Mesothelial cell of epicardium (in vitro differentiated cells): Measurements from ENCODE around the gene SCCPDH. TPM values are rescaled to one million over a fixed set of nuclear protein-coding genes. Genes with fewer than 3 reads are reported as not detected.

Experiments used
- DNase-seq, 2 experiments: peaks; one replicate each; pipeline ENCODE4 v3.0.0; 2021; ENCODE audit warnings: low spot score in 2 of 2; ENCODE audit not compliant: unreplicated experiment in 2 of 2
- H3K27ac Mint-ChIP-seq: 2 replicates; pipeline ENCODE4 v1.8.0; 2021; ENCODE audit warnings: mixed read lengths
- H3K27me3 Mint-ChIP-seq: 2 replicates; pipeline ENCODE4 v1.8.0; 2021; ENCODE audit warnings: low read depth, mixed read lengths
- H3K36me3 Mint-ChIP-seq: 2 replicates; pipeline ENCODE4 v1.8.0; 2021; ENCODE audit warnings: mixed read lengths
- H3K4me1 Mint-ChIP-seq: 2 replicates; pipeline ENCODE4 v1.8.0; 2021; ENCODE audit warnings: mixed read lengths
- H3K4me3 Mint-ChIP-seq: 2 replicates; pipeline ENCODE4 v1.8.0; 2021; ENCODE audit warnings: mild to moderate bottlenecking, moderate library complexity, mixed read lengths
- H3K9me3 Mint-ChIP-seq: 2 replicates; pipeline ENCODE4 v1.8.0; 2021; ENCODE audit warnings: mixed read lengths
- total RNA-seq: library from RNA; stranded (reverse); gene quantifications from 3 replicates; pipeline ENCODE4 v1.2.1, GENCODE V29; 2021
- TF ChIP-seq, protein P1 (sequence below): fragments of 200-600 bp; sonication (generic); IDR thresholded peaks from one replicate; pipeline ENCODE4 v1.5.0; 2021; ENCODE audit warnings: antibody characterized with exemption; ENCODE audit not compliant: unreplicated experiment

Gene SCCPDH
- total RNA-seq, 1 donor from 2014 or later: 35.1 TPM

DNA sequence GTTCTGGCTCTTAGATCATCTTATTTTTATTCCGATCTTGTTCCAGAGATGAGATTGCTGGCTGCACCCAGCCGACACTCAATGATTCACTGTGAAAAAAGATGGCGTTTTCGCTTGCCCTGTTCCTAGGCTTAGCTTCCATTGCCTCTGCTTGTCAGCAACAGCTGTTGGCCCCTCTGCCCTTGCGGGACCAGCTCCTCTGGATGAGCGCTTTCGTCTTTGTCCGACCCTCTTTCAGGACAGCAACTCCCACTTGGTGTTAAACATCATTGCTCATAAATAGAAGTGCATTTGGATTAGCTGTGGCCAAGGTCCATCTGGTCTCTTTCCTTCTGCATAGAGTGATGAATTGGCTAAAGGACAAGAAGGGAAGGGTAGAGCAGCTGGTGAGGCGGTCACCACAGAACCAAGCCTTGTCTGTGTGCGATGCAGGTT, 43.5 kb upstream of the SCCPDH start:
- DNase-seq: no peak
- H3K9me3 Mint-ChIP-seq: no peaks in the 10 kb centered on the region
- H3K27me3 Mint-ChIP-seq: no peaks in the 10 kb centered on the region
- peaks cover 12% of the 10 kb centered on the region for H3K4me1 Mint-ChIP-seq
- no peak overlapping the region for H3K4me3 Mint-ChIP-seq
- TF ChIP-seq, protein P1, sequence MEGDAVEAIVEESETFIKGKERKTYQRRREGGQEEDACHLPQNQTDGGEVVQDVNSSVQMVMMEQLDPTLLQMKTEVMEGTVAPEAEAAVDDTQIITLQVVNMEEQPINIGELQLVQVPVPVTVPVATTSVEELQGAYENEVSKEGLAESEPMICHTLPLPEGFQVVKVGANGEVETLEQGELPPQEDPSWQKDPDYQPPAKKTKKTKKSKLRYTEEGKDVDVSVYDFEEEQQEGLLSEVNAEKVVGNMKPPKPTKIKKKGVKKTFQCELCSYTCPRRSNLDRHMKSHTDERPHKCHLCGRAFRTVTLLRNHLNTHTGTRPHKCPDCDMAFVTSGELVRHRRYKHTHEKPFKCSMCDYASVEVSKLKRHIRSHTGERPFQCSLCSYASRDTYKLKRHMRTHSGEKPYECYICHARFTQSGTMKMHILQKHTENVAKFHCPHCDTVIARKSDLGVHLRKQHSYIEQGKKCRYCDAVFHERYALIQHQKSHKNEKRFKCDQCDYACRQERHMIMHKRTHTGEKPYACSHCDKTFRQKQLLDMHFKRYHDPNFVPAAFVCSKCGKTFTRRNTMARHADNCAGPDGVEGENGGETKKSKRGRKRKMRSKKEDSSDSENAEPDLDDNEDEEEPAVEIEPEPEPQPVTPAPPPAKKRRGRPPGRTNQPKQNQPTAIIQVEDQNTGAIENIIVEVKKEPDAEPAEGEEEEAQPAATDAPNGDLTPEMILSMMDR: no peak
- H3K36me3 Mint-ChIP-seq: no peaks in the 10 kb centered on the region
- H3K27ac Mint-ChIP-seq: no peak overlapping the region

DNA sequence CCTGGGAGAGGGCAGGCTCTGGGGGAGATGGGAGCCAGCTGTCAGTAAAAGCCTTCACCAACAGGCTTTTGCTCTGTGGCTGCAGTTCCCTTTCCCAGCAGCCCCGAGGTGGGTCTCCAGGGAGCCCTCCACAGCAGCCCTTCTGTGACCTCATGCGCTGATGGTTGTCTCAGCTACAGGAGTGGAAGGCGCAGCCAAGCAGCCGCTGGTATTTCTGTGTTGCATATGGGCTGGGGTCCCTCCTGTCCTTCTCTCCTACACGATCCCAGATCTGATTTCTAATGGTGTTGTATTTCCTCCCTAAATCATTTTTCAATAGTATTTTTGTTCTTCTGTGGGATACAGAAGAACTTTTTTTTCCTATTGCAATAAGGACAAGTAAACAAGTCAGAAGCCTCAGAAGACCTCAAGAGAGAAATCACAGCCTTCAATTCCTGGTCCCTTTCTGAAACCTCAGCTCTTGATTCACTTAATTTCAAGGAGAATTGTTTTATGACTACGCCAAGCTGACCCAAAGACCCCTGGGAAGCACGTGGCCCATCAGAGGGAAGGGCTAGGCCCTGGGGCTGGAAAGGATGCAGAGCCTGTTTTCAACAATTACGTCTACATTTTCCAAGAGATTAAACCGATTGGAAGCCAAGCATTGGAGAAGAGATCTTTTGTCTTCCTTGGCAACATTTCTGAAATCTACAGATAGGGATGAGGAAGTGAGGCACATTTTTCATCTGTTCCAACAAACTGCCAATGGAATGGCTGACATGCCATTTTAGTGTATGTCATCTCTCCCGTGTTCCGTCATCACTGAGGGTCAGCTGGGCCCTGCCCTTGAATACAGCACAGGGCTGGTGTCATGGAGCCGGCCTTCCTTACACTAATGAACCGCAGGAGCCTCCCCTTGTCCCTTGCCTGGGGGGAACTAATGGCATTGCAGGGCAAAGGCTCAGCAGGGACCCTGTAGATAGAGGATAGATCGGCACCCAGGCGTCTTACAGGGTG, 42.0 kb upstream of the SCCPDH start:
- H3K9me3 Mint-ChIP-seq: no peaks in the 10 kb centered on the region
- H3K27me3 Mint-ChIP-seq: no peaks in the 10 kb centered on the region
- no peak for DNase-seq
- H3K36me3 Mint-ChIP-seq: no peaks in the 10 kb centered on the region
- TF ChIP-seq, protein P1: no peak
- peak overlapping the region; percentile 30 for H3K27ac Mint-ChIP-seq
- peaks cover 12% of the 10 kb centered on the region for H3K4me1 Mint-ChIP-seq
- no peak overlapping the region for H3K4me3 Mint-ChIP-seq

DNA sequence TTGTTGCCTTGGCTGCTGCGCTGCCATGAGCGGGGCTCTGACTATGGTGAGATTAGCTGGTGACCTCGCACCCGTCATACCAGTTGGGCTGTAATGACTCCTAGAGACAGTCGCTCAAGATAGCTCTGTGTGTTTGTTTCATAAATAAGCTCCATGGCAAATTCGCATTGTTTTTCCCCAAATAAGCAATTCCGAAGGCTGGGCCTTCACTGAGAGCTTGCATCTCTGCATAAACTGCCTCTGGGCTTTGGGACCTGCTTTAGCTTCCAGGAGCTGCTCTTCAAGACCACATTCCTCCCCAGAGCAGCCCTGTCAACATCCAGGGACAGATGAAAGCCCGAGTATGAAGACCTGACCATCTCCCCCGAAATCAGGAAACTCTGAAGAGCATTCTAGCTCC, 40.7 kb upstream of the SCCPDH start:
- Mint-ChIP-seq H3K4me3 (no peak overlapping the region), H3K27ac (no peak overlapping the region), H3K9me3 (no peaks in the 10 kb centered on the region), H3K36me3 (no peaks in the 10 kb centered on the region), H3K27me3 (no peaks in the 10 kb centered on the region), H3K4me1 (peaks cover 7% of the 10 kb centered on the region)
- TF ChIP-seq, protein P1: no peak
- no peak for DNase-seq

DNA sequence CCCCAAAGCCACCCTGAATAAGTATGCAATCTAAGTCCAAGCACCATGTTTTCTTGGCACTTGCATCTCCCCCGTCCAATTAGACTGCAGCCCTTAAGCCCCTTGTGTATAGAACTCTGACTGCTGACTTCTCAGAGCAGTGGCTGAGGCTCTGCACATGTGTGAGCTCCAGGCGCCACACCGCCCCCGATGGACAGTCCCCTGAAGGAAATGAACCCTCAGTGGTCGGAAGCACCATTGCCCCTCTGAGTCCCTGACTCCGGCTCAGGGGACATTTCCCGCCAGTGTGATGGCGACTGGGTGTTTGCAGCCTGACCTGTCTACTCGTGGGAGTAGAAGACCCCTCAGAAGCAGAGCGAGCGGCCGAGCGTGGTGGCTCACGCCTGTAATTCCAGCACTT, 37.2 kb upstream of the SCCPDH start:
- TF ChIP-seq, protein P1: no peak
- H3K36me3 Mint-ChIP-seq: no peaks in the 10 kb centered on the region
- H3K27me3 Mint-ChIP-seq: no peaks in the 10 kb centered on the region
- H3K4me3 Mint-ChIP-seq: no peak overlapping the region
- H3K9me3 Mint-ChIP-seq: no peaks in the 10 kb centered on the region
- DNase-seq: no peak
- H3K4me1 Mint-ChIP-seq: peaks cover 5% of the 10 kb centered on the region
- H3K27ac Mint-ChIP-seq: no peak overlapping the region

DNA sequence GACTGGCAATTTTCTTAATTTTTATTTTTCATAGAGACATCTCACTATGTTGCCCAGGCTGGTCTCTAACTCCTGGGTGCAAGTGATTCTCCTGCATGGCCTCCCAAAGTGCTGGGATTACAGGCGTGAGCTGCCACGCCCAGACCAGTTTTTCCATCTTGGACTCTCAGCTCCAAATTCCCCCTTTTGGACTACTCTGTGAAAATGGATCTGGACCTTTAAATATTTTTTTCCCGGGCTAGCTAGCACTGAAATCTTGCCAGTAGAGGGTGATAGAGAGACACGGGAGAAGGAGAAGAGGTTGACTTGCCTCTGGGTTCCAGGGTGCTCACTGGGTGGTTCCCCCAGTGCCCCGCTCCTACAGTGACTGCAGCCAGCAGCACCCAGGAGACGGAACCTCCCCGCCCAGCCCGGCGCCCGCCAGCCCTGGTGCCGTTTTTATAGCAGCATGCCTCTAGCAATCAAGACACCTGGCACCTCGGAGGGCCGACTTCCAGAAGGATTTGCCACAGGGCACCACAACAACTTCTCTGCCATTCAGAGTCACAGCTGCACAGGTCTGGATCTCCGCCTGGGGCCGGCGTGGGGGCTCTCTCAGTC, 34.7 kb upstream of the SCCPDH start:
- peaks cover 2% of the 10 kb centered on the region for H3K36me3 Mint-ChIP-seq
- TF ChIP-seq, protein P1: peak; percentile 66
- H3K4me3 Mint-ChIP-seq: peak overlapping the region; percentile 51
- no peaks in the 10 kb centered on the region for H3K27me3 Mint-ChIP-seq
- H3K4me1 Mint-ChIP-seq: no peaks in the 10 kb centered on the region
- H3K27ac Mint-ChIP-seq: no peak overlapping the region
- H3K9me3 Mint-ChIP-seq: peaks cover 8% of the 10 kb centered on the region
- peak in 1 of 2 experiments; percentile 43 for DNase-seq
